MM.1S (cell line): Measurements from ENCODE around the gene GALNT9.

Experiments
- CTCF ChIP-seq: fragments of 300-600 bp; sonication (generic); IDR thresholded peaks from 2 replicates; pipeline ENCODE4 v1.5.1; 2016; ENCODE audit warnings: antibody characterized with exemption, low read length, mixed read lengths
- EZH2phosphoT487 ChIP-seq: fragments of 300-600 bp; sonication (generic); IDR thresholded peaks from 2 replicates; pipeline ENCODE4 v1.6.1; 2018; ENCODE audit warnings: antibody characterized with exemption, low read length

GRCh38 chr12:132314516-132315233, 14.7 kb downstream of the GALNT9 start:
- TF ChIP-seq CTCF = no peak
- TF ChIP-seq EZH2phosphoT487 = no peak
